ENCODE results near the gene VWA5B1.

VWA5B1 gene

GRCh38 chr1:20322825-20323612 is 32.3 kb downstream of the VWA5B1 start:
- H3K27ac ChIP-seq: no peak overlapping the region
- TF ChIP-seq ZFX (IDR thresholded peaks at IDR 0.05): no peak
- TF ChIP-seq, protein P1, sequence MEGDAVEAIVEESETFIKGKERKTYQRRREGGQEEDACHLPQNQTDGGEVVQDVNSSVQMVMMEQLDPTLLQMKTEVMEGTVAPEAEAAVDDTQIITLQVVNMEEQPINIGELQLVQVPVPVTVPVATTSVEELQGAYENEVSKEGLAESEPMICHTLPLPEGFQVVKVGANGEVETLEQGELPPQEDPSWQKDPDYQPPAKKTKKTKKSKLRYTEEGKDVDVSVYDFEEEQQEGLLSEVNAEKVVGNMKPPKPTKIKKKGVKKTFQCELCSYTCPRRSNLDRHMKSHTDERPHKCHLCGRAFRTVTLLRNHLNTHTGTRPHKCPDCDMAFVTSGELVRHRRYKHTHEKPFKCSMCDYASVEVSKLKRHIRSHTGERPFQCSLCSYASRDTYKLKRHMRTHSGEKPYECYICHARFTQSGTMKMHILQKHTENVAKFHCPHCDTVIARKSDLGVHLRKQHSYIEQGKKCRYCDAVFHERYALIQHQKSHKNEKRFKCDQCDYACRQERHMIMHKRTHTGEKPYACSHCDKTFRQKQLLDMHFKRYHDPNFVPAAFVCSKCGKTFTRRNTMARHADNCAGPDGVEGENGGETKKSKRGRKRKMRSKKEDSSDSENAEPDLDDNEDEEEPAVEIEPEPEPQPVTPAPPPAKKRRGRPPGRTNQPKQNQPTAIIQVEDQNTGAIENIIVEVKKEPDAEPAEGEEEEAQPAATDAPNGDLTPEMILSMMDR (conservative IDR thresholded peaks at IDR 0.05): no peak

GRCh38 chr1:20323613-20323920 is 32.9 kb downstream of the VWA5B1 start:
- TF ChIP-seq ZFX (IDR thresholded peaks at IDR 0.05): no peak
- TF ChIP-seq, protein P1 (conservative IDR thresholded peaks at IDR 0.05): no peak
- no peak overlapping the region for H3K27ac ChIP-seq

DNA sequence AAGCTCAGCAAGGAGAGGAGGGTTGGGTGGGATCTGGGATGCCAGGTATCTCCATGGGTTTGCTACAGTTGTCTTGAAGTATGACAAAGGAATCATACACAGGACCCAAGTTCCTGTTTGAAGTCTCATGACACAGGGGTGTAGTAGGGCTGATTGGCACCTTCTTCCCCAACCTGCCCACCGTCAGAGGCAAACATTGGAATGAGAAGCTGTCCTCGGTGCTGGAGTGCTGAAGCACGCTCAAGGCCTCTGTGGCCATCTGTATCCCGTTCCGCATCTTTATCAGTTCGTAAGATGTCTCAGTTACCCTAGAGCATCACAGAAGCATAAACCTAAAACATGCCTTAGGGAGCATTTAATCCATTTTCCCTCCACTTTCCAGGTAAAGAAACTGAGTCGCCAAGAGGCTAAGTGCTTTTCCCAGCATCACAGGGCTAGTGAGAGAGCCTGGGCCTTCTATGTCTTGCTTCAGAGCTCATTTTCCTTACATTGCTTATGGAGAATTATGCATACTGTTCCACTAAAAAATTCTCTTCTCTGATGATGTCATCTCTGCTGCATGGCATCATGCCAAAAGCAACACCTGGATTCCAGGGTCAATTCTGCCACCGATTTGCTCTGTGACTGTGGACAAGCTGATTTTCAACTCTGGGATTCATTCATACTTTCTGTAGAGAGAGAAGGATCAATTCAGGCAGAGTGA is 34.2 kb downstream of the VWA5B1 start:
- TF ChIP-seq, protein P1 (conservative IDR thresholded peaks at IDR 0.05): no peak
- no peak for TF ChIP-seq ZFX (IDR thresholded peaks at IDR 0.05)
- peak overlapping the region; percentile 27; the same call in 1 of the 2 replicates for H3K27ac ChIP-seq

DNA sequence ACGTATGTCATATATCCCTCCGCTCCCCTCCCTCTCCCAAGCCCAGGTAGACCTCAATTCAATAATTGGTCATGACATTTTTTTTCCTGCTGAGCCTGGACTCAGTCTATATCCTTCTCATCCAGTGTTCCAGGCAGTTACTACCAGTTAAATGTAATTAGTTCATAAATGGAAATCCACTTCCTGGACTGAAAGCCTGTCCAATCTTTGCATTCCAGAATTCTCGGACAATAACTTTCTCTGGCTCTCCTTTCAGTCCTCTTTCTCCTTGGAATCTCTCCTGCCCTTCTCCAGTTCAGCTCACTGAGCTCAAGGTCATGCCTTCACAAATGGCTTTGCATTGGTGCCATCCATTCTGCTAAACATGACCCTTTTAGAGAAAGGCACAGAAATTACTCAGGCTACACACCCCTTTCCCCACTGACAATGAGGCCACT is 34.8 kb downstream of the VWA5B1 start:
- TF ChIP-seq ZFX (IDR thresholded peaks at IDR 0.05): no peak
- TF ChIP-seq, protein P1 (conservative IDR thresholded peaks at IDR 0.05): no peak
- peak overlapping the region; percentile 27; the same call in 1 of the 2 replicates for H3K27ac ChIP-seq

- H3K27ac ChIP-seq: peak overlapping the region; percentile 41
- TF ChIP-seq, protein P1 (conservative IDR thresholded peaks at IDR 0.05): no peak
- no peak for TF ChIP-seq ZFX (IDR thresholded peaks at IDR 0.05)
Observed at GRCh38 chr1:20325844-20326420, 35.3 kb downstream of the VWA5B1 start.

GRCh38 chr1:20327467-20327866 is 36.8 kb downstream of the VWA5B1 start:
- no peak overlapping the region for H3K27ac ChIP-seq
- no peak for TF ChIP-seq ZFX (IDR thresholded peaks at IDR 0.05)
- TF ChIP-seq, protein P1 (conservative IDR thresholded peaks at IDR 0.05): no peak

DNA sequence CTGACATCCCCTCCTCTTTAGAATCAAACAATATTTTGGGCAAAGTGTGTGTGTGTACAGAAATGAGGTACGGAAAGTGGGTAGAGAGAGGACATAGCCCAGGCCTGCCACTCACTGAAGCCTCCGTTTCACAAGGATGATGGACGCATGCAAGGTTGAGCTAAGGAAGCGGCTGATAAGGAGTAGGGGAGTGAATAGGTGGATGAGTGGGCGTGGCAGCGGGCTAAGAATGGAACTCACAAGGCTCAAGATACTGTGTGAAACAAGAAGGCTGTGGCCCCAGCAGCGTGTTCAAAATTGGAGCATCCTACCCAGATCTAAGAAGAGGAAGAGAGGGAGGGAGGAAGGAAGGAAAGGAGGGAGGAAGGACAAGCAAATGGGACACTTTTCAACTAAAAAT is 37.5 kb downstream of the VWA5B1 start:
- no peak for TF ChIP-seq ZFX (IDR thresholded peaks at IDR 0.05)
- TF ChIP-seq, protein P1 (conservative IDR thresholded peaks at IDR 0.05): no peak

More for the DNA sequence above, 37.5 kb downstream of the VWA5B1 start:
- no peak overlapping the region for H3K27ac ChIP-seq
